DMS79 treated with DMSO at 0.1 percent for 48 hours (cell line): ENCODE data around the gene OAS1.

Experiments used
- DNase-seq: peaks from one replicate; lab custom pipeline; 2025; lab: John Stamatoyannopoulos, UW

The OAS1 gene

DNA sequence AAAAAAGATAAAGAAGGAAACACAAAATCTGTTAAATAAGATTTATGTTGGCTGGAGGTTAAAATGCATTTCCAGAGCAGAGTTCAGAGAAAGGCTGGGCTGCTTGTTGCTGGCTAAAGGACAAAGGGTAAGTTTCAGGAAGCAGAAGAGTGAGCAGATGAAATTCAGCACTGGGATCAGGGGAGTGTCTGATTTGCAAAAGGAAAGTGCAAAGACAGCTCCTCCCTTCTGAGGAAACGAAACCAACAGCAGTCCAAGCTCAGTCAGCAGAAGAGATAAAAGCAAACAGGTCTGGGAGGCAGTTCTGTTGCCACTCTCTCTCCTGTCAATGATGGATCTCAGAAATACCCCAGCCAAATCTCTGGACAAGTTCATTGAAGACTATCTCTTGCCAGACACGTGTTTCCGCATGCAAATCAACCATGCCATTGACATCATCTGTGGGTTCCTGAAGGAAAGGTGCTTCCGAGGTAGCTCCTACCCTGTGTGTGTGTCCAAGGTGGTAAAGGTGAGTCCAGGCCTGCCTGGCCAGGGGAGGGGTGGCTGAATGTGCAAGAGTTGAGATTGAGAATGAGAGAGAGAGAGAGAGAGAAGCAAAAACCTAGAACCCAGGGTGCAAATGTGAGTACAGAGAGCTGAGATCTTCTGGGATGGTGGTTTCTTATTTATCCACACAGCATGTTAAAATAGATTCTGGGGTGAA, at the start of gene OAS1:
Gene OAS1 (plus strand): TSS at position 251 of the 703 bp plus-strand sequence. CDS start 78 bp downstream, at position 329.
- peak; percentile 2 for DNase-seq

DNA sequence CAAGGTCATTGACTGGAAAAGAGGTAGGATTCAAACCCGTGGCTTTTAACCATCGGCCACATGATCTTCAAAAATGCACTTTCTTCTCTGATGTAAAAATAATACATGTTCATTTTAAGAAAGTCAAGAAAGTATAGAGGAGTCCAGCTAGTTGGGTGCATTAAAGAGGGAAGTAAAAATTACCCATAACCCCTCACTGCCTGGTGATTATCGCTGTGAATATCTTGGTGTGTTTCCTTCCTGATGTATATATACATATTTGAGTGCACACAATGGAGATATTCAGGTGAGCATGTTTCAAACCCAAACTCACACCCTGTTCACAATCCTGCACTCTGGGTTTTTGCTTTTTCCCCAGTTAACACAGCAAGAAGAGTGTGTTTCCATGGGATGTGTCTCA, 47.5 kb upstream of the OAS1 start:
- no peak for DNase-seq

DNA sequence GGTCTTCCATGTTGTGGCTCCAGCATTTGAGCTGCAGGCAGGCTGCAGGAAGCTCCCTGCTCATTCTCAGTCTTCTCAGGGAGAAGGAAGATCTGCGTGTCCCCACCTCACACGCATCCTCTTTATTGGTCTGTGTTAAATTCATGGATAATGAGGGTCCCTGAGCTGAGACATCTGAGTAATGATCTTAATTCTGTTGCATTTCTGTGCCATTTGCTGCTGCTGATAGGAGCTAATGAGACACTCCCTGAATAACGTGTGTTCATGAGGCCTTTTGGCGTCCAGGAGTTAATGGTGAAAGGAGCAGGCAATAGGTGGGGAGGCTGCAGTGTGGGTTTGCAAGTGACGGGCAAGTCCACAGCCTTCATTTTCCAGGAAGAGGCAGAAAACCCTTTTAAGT, 46.6 kb upstream of the OAS1 start:
- no peak for DNase-seq

DNA sequence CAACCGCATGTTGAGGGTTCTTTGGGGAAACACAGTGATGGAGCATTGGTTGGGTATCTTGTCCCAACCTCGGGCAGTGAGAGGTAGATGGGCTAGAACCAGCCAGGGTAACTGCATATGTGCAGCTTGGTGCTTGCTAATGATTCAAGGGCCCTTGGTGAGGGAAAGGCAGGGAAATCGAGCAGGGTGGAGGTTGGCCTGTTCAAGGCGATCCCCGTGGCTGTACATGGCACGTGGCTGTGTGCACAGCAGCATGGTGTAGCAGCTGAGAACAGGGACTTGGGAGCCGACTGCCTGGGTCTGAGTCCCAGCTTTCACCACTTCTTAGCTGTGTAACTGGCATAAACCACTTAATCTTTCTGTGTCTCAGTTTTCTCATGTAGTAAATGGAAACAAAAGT, 45.5 kb upstream of the OAS1 start:
- no peak for DNase-seq

DNA sequence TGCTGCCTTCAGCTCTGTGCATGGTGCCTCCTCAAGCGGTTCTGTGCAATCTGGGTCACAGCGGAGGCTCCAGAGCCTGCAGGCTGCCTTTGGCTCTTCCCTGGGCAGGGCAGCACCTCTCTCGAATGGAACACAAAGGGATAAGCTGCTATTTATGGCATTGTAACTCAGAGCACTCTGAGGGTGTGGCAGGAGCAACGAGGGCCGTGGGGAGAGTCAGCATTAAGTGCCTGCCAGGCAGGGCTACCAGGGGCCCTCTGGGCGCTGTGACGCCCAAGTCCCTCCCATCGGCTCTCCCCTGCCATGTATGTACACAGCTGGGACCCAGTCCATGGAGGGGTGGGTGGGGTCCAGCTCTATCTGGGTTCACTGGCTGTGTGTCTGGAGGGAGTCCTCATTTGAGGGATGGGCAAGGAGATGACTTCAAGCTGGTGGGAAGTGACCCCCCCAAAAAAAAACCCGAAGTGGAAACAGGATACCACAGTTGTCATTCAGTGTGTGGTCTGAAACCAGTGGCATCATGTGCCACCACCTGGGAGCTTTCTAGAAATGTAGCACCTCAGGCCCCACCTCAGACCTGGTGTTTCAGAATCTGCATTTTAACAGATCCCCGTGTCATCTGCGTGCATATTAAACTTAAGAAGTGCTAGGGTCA, 44.0 kb upstream of the OAS1 start:
- no peak for DNase-seq

DNA sequence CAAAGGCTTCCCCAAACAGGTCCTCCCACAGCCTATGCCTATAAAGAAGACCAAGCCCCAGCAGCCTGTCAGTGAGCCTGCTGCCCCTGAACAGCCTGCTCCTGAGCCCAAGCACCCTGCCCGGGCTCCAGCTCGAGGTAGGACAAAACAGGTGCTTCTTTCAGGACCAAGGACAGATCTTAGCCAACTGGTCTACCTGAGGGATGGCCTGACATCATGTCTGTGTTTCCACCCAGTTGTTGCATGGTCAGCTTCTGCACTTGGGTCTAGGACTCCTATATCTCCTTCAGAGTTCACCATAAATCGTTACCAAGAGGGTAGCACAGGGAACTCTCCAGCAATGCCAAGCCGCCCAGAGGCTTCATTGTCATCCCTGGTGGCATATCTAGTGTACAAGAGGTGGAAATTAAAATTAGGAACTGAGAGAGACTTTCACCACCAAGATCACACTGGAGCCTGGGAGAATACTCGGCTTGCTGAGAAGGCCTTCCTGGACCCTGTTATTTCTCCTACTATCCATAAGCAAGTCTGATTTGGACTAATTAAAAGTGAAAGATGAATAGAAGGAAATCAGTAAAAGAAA, 38.2 kb upstream of the OAS1 start:
- DNase-seq, result no peak

DNA sequence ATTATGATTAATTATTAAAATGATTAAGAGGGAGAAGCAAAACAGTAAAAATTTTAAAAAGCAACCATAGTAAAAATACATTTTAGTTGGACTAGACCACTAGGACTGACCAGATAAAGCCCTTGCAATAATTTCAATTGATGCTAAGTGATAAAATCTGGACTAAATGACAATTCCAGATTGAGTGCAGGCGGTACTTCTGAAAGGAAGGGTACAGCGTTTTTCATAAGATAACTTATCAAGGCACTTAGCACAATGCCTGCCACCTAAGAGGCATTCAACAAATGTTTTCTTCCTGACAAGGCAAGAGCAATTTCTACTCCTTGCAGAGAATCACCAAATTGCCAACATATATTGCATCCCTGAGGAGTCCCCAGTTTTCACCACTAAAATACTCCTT, 37.7 kb upstream of the OAS1 start:
- no peak for DNase-seq

DNA sequence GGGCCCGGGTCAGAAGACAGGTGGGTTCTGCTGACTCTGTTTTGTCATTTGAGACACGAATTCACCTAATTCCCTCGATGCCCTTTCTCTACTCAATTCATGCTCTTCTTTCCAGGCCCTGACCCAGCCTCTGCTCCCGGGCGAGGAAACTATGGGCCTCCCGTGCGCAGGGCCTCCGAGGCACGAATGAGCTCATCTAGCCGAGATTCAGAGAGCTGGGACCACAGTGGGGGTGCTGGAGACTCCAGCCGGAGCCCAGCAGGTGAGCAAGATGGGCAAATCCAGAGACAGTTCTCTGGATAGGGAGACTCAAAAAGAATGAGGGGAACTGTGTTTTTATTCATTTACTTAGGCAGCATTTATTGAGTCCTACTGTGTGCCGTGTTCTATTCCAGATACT, 37.0 kb upstream of the OAS1 start:
- DNase-seq, result no peak

DNA sequence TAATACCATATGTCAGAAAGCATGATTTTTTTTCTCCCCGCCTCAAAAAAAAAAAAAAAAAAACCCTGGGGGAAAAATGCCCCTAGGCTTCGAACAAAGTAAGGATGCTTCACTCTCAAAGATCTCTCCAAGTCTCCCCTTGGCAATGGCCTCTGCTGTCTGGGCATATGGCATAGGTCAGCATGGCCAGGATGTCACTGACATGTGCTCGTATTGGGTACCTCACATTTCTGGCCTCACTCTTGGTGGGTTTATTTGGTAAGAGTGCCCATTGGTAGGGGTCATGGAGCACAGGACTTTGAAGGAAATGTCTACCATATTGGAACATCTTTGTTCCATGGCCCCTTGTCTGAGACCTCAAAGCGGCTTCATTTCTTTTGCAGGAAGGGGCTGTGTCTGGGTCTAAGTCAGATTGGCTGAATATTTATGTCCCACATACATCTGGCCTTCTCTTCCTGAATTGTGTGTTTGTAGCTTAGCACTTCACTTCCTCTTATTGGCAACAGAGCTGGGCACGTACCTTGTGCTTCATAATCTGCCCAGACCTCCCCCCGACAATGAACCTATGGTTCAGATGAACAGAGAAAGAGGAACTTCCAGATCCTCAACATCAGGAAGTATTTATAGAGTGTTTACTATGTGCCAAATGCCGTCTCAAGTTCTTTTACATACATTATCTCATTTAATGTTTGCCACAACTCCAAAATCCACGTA, 36.3 kb upstream of the OAS1 start:
- no peak for DNase-seq

DNA sequence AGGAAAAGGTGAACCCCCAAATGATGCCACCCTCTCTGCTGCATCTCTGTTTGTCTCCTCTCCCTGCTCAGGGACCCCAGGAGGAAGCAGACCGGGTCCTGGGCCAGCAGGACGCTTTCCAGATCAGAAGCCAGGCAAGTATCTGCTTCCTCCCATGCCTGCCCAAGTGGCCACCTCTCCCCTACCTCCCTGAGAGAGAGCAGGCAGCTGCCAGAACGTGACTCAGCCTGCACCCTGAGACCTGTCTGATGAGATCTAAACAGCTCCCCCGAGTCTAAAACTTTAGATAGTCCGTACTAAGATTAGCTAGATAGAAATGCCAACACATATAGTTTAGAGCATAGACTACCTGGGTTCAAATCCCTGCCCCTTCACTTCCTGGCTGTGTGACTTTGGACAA, 31.2 kb upstream of the OAS1 start:
- no peak for DNase-seq

DNA sequence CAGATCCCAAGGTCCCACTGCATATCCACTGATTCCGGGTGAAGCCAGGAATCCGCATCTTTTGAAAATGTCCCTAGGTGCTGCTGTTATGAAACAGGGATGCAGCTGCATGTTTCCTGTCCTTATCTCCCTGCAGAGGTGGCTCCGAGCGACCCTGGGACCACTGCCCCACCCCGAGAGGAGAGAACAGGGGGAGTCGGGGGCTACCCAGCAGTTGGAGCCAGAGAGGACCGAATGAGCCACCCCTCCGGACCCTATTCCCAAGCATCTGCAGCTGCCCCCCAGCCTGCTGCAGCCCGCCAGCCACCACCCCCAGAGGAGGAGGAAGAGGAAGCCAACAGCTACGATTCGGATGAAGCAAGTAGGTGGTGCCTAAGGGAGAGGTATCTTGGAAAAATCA, 30.3 kb upstream of the OAS1 start:
- DNase-seq, result no peak

DNA sequence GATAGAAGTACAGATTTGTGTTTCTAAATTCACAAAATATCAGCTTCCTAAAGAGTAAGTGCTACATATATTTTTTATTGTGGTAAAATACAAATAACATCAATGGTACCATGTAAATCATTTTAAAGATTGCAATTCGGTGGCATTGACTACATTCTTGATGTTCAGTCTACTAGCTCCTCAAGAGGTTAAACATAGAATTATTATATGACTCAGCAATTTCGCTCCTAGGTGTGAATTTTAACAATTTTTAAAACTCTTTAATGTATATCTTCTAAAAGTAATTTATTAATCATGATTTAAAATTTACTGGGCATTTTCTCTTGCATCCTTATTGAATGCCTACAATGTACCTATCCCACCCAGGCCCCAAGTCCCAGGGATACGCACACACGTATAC, 29.8 kb upstream of the OAS1 start:
- DNase-seq, result no peak

DNA sequence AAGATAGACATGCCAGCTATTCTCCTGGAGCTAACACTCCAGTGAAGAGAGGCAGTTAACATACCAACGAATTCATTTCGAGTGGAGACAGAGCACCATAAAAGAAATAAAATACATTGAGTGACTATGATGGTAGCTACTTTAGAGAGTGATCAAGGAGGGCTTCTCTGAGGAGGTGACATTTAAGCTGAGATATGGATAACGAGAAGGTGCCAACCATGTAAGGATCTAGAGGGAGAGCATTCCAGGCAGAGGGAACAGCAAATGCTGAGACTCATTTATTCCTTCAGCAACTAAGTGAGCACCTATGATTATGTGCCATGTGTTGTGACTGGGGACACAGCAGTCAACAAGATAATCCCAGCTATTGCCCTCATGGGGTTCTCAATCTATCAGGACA, 28.3 kb upstream of the OAS1 start:
- DNase-seq, result no peak

DNA sequence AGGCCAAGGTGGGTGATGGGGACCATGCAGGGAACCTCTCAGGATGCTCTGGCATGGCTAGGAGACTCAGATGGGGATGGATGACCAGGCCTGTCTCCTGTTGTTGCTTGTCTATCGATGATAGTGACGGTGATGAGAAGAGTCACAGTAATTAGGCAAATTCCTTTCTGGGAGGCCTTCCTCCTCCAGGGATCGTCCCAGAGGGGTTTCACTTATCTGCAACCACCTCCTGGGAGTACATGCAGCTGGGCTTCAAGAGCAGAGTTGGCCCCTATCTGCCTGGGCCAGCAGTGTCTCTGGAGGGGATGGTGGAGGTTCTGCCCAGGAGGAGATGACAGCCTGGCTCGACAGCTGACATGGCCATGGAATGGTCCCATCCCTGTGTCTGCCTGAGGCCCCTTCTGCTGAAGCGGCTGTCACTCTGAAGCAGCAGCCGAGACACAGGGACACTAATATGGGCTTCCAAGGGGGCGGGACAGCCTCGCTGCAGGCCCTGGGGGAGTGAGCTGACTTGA, 27.5 kb upstream of the OAS1 start:
- no peak for DNase-seq

DNA sequence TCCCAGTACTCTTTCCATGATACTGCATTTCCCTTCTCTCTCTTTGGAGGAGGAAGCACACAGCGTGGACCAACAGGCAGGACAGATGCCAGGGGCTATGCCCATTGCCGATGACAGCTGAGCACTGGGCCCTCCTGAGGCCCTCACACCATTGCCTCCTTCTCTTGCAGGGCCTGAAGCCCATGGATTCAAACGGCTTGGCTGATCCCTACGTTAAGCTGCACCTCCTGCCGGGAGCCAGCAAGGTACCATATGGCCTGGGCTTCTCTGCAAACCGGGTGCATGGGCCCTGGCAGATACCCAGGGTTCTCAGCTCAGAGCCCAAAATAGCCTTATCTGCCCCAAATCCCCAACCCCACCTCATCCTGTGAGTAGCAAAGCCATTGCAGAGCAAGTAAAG, 25.2 kb upstream of the OAS1 start:
- no peak for DNase-seq

DNA sequence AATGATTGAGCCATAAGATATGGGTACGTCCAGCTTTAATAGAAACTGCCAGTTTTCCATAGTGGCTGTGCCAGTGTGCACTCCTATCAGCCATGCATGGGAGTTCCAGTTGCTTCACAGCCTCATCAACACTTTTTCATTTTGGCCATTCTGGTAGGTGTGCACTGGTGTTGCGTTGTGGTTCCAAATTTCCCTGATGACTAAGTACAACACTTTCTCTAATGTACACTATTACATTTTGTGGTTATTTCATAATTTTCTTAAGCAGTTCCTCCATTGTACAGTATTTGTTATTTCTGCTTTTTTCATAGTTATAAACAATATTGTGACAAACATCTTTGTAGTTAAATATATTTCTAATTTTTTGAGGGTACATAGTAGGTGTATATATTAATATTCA, 21.5 kb upstream of the OAS1 start:
- DNase-seq, result no peak

DNA sequence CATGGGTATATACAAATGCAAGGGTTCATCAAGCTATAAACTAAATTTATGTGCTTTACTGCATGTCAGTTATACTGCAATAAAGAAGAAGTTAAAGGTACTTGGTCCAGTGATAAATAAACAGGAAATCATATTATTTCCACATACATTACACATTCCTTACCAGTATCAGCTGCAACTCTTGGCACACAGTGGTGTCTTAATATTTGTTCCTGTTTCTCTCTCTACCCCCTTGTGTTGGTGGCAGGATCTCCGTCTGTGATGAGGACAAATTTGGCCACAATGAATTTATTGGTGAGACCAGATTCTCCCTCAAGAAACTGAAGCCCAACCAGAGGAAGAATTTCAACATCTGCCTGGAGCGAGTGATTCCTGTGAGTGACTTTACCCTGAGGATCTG, 19.2 kb upstream of the OAS1 start:
- DNase-seq, result no peak

DNA sequence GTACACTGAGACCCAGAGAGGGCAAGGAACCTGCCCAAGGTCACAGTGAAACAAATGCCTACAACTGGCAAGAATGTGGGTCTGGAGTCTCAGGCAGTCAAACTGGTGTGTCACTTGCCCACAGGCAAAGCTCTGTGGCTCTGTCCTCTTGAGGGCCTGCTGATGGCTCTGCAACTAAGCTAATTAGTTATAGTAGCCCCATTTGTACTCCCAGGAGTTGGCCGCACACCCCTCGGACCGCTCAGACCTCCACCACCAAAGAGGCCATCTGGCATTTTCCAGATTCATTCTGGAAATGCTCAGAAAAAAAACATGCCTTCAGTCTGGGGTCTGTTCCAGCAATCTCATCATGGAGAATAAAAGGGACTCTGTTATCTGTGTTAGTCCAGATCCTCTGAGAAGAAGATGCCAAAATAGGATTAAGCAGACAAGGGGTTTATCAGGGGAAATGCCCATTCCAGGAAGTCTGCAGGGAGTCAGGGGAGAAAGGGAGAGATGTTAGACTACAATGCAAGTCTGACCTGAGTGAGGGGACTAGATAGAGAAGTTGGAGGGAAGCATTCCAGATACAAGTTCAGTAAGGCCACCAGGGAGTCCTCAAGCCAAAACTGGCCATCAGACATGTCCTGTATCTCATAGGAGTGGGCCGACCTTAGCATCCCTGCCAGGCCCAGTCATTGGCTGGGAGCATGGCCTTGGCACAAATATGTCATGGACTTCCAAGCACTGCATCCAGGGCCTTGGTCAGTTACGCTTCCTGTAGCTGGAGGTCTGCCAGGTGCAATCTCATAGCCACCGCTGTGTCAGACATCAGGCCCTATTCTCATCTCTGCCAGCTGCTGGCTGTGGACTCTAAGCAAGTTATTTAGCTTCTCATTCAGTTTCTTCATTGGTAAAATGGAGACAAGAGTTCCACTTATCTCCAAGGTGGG, 15.4 kb upstream of the OAS1 start:
- DNase-seq, result no peak

DNA sequence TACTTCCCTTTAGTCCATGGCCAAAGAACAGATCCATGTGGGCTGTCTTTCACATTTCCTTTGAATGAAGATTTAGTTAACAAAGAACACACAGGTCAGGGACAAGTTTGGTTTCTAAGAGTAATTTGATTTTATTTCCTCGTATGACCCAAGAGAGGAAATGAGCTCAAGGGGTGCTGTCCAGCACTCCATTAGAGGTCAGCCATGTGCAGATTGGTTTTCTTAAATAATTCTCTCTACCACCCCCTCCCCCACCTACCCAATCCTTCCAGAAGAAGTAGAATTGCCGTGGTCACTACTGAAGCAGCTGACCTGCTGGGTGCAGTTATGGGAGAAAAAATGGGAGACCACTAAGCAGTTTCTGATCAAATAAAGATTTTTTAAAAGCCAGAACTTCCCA, 13.9 kb upstream of the OAS1 start:
- no peak for DNase-seq

DNA sequence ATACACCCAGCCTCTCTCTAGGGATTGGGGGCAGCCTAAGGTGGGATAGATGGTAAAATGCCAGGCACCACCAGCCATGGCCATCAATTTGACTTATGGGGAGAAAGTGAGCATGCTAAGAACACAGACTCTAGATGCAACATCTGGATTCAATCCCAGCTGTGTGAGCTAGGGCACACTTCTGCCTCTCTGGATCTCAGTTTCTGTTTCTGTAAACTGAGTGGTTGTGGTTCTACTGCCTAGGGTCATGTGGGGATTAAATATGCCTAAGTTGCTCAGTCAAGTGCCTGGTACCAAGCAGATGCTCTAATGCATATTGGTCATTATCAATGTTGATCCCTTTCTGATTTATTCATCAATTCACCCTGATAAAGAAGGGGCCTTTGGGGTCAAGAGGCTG, 12.6 kb upstream of the OAS1 start:
- no peak for DNase-seq

DNA sequence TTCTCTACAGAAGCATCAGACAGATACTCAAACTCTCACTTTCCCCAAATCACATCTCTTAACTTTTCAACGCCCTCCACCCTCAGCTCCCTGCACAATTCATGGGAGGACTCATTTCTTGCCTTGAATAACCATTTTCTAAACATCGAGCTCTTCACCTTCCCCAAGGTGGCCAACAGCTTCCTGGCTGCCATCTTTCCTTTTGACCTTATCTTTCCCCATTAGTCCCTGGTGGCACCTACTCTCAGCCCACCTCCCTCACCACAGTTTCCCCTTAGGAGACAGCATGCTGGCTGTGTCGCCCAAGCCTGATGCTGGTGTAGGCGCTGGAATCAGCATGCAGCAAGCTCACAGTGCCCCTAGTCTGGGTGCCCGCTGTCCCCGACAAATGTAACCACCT, 8.4 kb upstream of the OAS1 start:
- DNase-seq, result no peak
